A549 (cell line): ENCODE measurements around the gene PLAAT2.

ENCODE experiments used
- CTCF ChIP-seq: fragments of >200 bp; sonication (Bioruptor Twin); formaldehyde crosslinking; IDR thresholded peaks from 3 replicates; pipeline ENCODE4 v1.5.1; 2016
- EP300 ChIP-seq, 2 experiments: fragments of >200 bp; sonication (Bioruptor Twin); formaldehyde crosslinking; IDR thresholded peaks; 2 replicates in 1 of 2; 3 replicates in 1 of 2; pipeline ENCODE4 v1.6.1; 2016 to 2017
- ESRRA ChIP-seq: fragments of 150-350 bp; IDR thresholded peaks from 2 replicates; pipeline ENCODE4 v1.6.1; 2014; ENCODE audit warnings: mild to moderate bottlenecking, low read length, borderline replicate concordance
- NPAS2 ChIP-seq: fragments of 250-450 bp; sonication (Bioruptor Pico); IDR thresholded peaks from 2 replicates; pipeline ENCODE4 v1.8.0; 2022; ENCODE audit warnings: mild to moderate bottlenecking, moderate library complexity, borderline replicate concordance
- PHF8 ChIP-seq: fragments of 200-600 bp; sonication (generic); IDR thresholded peaks from 2 replicates; pipeline ENCODE4 v1.6.1; 2016; ENCODE audit warnings: low read depth, mild to moderate bottlenecking, antibody characterized with exemption, moderate library complexity, borderline replicate concordance
- POLR2A ChIP-seq: IDR thresholded peaks from 2 replicates; pipeline ENCODE4 v1.6.1; 2012; ENCODE audit warnings: mild to moderate bottlenecking, low read length
- RAD21 ChIP-seq, 2 experiments: fragments of >200 bp in 1 of 2; sonication (Bioruptor Twin) in 1 of 2; formaldehyde crosslinking in 1 of 2; IDR thresholded peaks in 1 of 2; conservative IDR thresholded peaks in 1 of 2; 2 replicates in 1 of 2; 3 replicates in 1 of 2; pipeline ENCODE4 v1.6.1; 2012 to 2018; ENCODE audit warnings: inconsistent platforms in 1 of 2
- REST ChIP-seq: fragments of 200-600 bp; sonication (generic); IDR thresholded peaks from 2 replicates; pipeline ENCODE4 v1.6.1; 2016; ENCODE audit warnings: antibody characterized with exemption, mild to moderate bottlenecking, moderate library complexity
- SREBF2 ChIP-seq: fragments of 450-650 bp; IDR thresholded peaks from 2 replicates; pipeline ENCODE4 v1.6.1; 2014; ENCODE audit warnings: mild to moderate bottlenecking, moderate library complexity
- TF ChIP-seq, protein P1 (sequence below): fragments of 150-350 bp; IDR thresholded peaks from 2 replicates; pipeline ENCODE4 v1.6.1; 2014; ENCODE audit warnings: low read depth, mild to moderate bottlenecking, low read length

- TF ChIP-seq POLR2A (no peak), REST (no peak), CTCF (no peak), NPAS2 (no peak), SREBF2 (no peak), RAD21 (conservative IDR thresholded peaks at IDR 0.05 in 1 of 2, IDR thresholded peaks at IDR 0.05 in 1 of 2) (no peak), PHF8 (no peak), EP300 (IDR thresholded peaks at IDR 0.05) (no peak), ESRRA (no peak)
- TF ChIP-seq, protein P1, sequence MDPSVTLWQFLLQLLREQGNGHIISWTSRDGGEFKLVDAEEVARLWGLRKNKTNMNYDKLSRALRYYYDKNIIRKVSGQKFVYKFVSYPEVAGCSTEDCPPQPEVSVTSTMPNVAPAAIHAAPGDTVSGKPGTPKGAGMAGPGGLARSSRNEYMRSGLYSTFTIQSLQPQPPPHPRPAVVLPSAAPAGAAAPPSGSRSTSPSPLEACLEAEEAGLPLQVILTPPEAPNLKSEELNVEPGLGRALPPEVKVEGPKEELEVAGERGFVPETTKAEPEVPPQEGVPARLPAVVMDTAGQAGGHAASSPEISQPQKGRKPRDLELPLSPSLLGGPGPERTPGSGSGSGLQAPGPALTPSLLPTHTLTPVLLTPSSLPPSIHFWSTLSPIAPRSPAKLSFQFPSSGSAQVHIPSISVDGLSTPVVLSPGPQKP = no peak
These were observed 10.3 kb downstream of the PLAAT2 start for GRCh38 chr11:63552921-63553320.
